Putamen (tissue), 1 donor: ENCODE results near the gene GRIK3.
"Not testable (repeated sequence)": the region's sequence is repeated elsewhere in the genome, so short reads cannot be mapped to it uniquely, and the experiment has no call there.

Experiments used
- DNase-seq: peaks from one replicate; pipeline ENCODE4 v3.0.0-alpha.2; 2016; ENCODE audit warnings: low spot score

The GRIK3 gene

GRCh38 chr1:36909359-36909758, 125.0 kb downstream of the GRIK3 start:
- not testable (repeated sequence) for DNase-seq

DNA sequence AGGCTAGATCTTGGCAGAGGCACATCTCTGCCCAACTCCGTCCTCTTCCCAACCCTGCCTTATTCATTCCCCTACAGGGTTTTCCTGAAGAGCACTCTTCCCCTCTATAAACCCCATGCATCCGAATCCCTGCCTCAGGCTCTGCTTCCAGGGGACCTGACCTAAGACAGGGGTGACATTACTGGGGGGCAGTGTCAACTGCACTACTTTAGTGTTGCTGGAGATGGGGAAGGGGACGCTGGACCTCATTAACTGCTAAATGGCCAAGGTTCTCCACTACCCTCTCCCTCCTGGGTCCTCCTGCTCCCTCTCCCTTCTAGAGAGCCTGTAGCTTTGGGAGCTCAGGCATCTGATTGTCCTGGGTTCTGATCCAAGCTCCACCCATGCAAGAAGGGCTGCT, 126.2 kb downstream of the GRIK3 start:
- no peak for DNase-seq

GRCh38 chr1:36906555-36906954, 127.8 kb downstream of the GRIK3 start:
- no peak for DNase-seq

GRCh38 chr1:36905941-36906340, 128.4 kb downstream of the GRIK3 start:
- DNase-seq, result no peak

DNA sequence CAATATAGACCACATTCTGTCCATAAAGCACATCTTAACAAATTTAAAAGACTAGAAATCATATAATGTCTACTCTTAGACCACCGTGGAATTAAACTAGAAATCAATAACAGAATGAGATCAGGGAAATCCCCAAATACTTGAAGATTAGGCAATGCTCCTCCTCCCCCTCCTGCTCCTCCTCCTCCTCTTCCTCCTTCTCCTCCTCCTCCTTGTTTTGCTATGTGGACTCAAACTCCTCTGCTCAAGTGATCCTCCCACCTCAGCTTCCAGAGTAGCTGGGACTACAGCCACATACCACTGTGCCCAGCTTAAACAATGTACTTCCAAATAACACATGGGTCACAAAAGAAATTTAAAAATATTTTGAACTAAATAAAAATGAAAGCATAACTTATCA, 134.2 kb downstream of the GRIK3 start:
- DNase-seq, result no peak

GRCh38 chr1:36897813-36898212, 136.5 kb downstream of the GRIK3 start:
- not testable (repeated sequence) for DNase-seq

- DNase-seq, result no peak
Observed at GRCh38 chr1:36894824-36895223, 139.5 kb downstream of the GRIK3 start.

- no peak for DNase-seq
Observed at GRCh38 chr1:36890776-36891175, 143.5 kb downstream of the GRIK3 start.

DNA sequence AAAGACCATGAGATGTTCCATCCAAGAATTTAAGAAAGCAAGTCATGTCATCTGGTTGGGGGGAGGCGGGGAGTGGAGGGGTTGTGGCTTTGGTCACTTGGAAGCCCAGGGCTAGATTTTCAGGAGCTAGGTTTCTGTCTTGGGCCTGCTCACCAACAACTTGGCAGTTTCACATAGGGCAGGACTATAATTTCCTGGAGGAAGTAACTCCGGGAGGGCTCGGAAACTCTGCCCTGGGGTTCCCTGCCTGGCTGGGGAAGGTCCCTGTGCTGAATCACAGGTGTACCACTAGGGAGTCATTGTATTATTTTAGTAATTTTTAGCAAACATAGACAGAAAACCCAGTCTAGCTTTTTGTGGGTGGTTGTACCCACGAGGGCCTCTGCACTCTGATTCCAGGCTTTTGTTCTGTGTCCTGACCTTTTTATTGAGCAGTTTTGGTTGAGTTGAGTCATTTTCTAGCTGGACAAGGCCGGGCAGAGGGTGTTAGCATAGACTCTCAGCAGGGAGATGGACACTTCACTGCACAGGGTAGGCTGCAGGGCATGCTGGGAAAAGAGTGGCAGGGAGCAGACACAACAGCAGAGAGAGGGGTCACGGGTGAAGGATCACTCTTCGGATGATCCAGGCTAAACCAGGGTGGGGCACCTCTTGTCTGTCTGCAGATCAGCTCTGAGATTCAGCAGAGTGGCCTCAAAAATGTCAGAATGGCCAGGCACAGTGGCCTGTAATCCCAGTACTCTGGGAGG, 144.7 kb downstream of the GRIK3 start:
- DNase-seq, result no peak

DNA sequence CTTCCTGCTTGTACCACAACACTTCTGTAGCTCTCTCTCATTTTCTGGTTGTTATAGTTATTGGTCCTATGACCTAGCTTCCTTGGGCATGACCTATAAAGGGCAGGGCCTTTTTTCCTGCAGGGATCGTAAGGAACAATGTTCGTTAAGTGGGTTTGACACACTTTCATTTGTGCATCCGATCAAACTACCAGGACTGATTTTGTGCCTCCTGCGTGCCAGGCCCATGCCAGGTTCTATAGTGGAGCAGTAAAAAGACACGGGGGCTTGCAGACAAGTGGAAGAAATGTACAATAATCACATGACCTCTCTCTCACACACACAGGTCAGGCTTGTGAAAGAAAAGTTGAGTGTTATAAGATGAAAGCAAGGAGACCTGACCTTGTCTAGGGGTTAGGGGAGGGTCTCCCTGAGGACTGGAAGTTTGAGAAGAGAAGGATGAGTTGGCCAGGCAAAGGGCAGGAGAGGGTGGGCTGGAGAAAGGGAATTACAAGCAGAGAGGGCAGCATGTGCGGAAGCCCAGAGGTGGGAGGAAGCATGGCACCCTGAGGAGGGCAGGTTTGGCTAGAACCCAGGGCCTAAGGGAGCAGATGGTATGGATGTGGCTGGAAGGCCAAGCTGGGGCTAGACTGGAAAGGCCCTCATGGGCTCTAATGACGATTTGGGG, 145.4 kb downstream of the GRIK3 start:
- DNase-seq, result no peak

DNA sequence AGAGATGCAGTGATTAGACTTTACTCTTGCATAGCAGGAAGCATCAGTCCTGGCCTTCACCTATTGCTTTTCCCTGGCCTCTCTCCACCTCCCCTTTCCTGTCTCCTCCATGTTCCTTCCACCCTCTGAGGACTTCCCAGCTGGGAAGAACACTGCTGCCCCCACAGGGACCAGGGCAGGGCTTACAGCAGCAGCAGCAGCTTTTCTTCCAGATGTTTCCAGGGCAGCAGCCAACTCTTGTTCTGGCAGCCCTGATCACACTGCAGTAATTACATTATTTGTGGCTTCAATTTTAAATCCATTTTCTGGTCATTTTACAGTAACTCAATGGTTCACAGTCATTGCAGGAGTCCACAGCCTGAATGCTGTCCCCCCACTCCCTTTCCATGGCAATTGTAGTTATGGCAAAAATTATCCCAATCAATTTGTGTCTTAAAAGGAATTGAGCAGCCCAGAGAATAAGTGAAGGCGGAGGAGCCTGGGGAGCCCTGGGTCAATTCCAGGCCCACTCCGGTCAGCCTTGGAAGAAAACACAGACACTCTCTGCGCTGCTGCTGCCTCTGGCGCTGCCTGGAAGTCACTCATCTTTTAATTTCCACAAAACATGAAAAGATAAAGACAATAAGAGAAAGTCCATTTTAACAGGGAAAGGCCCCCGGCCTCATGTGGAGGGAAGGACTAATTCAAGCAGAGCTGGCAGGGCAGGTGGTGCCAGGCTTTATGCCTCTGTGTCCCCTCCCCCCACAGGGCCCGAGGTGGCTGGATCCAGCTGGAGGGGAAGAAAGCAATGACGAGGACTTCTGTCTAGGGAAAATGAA, 148.6 kb downstream of the GRIK3 start:
- no peak for DNase-seq

DNA sequence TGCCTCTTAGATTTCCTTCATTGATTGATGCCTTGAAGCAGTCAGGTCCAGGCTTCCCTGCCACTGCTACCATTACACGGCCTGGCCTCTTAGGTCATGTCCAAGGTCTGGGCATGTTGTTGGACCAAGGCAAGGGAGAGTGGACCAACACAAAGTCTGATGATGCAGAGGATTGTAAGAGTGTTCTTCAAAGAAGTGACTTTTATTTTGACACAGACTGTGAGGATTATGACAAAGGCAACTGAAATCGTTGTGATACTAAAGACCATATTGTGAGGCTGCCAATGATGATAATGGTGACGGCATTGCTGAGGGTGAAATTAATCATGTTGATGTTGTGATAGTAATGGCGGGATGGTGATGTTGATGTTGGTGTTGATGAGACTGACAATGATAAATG, 149.5 kb downstream of the GRIK3 start:
- DNase-seq, result no peak

- no peak for DNase-seq
Observed at GRCh38 chr1:36884029-36884701, 150.2 kb downstream of the GRIK3 start.

DNA sequence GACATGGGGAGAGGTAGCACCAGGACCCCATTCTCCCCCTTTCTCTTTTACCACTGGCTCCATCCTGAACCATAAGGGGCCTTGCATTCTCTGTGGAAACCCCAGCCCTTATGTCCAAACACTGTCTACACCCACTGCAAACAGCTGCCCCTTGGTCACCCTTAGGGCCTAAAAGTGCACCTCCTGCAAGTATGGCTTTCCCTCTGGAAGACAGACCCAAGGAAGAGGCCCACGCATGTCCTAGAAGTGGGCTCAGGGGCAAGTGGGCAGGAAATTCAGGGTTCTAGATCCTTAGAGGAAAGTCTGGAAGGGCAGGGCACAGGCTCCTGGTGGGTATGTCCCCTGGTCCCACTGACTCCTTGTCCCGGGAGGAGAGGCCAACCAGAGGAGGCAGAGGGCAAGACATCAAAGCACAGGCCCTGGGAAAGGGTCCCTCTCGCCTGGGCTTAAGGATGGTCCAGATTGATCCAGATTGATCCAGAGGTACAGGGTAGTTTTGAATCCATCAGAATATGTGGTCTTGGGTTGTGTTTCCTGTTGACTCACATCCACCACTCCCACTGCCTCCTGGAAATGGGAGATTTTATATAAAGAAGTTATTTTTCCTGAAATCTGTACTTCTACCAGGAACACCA, 150.9 kb downstream of the GRIK3 start:
- DNase-seq, result no peak

DNA sequence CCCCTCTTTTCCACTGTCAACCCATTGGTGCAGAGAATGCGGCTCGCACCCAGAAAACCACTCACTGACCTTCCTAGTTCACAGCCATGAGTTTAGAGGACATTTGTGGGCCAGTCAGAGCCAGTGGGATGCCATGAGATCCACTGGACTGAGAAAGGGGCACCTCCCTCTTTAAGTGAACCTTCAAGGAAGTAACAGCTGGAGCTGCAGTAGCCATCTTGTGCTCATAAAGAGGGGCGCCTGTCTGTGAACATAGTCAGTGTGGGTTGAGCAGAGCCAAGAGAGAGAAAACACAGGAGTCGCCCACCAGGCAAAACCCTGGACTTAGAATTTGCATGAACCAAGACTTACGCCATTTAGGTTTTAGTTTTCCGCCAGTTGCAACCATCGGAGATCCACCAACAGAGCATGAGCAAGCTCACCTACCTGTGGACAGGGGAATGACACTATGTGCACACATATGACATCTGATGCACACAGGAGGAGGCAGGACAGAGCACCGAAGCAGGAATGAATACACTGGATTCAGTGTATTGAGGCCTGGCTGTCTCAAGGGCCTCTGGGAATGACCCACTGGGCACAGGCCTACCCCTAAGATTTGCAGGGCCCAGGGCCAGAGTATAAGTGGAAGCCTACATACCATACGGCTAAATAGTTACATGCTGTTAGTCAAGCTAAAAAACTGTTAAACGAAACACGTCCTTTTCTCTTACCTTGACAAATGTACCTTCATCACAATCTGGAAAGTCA, 151.6 kb downstream of the GRIK3 start:
- DNase-seq, result no peak

DNA sequence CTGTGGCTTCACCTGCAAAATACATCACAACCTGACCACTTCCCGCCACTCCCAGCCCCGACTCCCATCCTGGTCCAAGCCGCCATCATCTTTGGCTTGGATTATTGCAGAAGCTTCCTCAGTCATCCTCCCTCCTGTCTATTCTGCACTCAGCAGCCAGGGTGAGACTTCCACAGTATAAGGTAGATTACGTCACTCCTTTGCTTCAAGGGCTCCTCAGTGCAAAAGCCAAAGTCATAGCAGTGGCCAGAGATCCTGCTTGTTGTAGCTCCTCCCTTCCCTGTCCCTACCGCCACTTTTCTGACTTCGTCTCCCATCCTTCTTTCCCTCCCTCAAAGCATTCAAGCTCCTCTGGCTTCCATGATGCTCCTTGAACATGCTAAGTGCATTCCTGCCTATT, 152.8 kb downstream of the GRIK3 start:
- DNase-seq, result no peak

DNA sequence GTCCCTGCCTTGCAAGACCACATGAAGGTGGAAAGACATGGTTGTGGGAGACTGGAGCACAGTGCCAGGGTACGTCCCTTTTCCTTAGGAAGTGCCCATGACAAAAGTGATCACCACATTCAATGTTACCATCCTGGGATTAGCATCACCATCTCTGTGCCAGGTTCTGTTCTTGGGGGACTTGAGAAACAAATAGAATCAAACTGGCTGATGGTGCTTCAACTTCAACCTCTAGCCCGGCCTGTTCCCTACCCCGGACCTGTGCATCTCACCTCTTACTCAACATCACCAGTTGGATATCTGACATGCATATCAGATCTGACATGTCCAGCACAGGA, 153.3 kb downstream of the GRIK3 start:
- no peak for DNase-seq

DNA sequence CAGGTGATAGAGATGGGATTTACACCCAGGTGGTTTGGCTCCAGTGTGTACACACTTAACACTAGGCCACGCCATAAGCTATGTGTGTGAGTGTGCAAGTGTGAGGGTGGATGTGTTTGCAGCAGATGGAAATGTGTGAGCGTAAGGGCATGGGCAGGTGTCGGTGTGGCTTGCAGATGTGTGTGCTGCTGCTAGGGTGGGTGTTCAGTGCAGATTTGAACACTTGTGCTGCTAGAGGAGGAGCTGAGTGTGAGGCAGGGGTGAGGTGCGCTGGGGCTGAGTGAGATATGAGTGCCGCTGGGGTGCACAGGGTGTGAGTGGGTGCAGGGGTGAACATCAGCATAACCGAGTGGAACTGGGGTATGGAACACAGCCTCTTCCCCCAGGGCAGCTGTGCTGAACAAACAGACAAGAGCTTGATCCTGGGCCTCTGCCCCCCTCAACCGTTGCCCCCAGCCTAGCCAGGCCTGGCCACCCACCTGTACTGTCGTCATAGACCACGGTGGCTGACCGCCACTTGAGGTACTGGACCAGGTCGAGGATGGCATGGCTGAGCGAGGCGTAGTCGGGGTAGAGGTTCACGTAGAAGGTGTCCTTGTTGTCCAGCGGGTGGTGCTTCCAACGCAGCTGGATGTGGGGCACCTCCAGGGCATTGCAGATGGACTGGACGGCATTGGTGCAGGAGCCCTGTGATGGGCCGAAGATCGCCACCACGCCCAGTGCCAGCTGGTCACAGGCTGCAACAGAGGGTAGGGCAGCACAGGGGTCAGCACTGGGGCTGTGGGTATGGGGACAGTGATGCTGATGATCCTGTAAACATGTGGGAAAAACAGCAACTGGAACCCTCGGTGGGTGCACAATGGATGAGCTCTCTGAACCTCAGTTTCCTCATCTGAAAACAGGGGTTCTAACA, 153.9 kb downstream of the GRIK3 start:
- no peak for DNase-seq

DNA sequence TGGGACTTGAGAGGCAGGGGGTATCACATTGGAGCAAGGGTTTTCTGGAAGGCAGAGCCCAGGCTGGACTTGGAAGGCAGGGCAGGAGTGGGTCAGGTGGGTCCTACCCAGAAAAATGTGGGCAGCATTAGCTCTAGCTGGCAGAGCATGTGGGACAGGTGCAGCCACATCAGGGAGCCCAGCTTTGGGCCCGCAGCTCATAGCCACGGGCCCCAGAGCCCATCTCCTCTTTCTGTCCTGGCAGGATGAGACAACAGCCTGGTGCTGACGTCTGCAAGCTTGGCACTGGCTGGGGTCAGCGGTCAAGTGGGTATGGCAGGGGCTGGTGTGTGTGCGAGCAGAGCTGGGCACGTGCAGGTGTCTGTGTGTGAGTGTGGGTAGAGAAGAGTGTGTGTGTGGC, 154.7 kb downstream of the GRIK3 start:
- DNase-seq, result no peak

DNA sequence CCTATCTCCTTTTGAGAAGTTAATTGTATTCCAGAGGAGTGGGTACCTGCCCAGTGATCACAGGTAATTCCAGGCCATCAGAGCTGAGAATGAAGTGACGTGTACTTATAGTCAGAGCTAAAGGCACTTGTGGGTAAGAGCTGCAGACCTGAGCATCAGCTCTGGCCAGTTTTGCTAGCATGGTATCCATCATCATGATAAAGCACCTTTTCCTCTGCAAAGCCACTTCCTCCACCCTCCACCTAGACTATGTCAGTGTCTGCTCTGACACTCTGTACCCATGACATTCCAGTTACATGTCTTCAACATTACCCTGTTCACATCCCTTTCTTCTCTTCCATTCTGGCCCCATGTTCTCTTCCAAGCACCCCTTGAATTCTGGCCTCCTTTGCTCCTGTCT, 157.3 kb downstream of the GRIK3 start:
- DNase-seq, result no peak
